ENCODE results near the gene HBG2.
"Not testable (repeated sequence)": the region's sequence is repeated elsewhere in the genome, so short reads cannot be mapped to it uniquely, and the experiment has no call there.

Gene HBG2

GRCh38 chr11:5282628-5283027, 28.0 kb upstream of the HBG2 start:
- in situ Hi-C loops (cut with MboI; ENCODE audit: low sequenced_read_pairs), result no loop called here

DNA sequence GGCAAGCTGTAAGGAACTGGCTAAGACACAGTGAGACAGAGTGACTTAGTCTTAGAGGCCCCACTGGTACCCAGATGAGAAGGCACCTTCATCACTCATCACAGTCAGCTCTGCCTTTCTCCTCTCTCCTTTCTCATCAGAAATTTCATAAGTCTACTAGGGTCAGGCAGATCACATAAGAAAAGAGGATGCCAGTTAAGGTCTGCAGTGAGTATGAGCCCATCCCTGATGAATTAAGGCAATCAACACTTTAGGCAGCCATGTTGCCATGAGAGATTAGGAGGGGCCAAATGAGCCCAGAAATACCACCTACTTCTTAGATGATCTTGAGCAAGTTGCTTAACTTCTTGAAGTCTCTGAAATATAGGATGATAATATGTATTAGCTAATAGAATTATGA, 27.0 kb upstream of the HBG2 start:
- in situ Hi-C loops (cut with MboI; ENCODE audit: low sequenced_read_pairs), result no loop called here

DNA sequence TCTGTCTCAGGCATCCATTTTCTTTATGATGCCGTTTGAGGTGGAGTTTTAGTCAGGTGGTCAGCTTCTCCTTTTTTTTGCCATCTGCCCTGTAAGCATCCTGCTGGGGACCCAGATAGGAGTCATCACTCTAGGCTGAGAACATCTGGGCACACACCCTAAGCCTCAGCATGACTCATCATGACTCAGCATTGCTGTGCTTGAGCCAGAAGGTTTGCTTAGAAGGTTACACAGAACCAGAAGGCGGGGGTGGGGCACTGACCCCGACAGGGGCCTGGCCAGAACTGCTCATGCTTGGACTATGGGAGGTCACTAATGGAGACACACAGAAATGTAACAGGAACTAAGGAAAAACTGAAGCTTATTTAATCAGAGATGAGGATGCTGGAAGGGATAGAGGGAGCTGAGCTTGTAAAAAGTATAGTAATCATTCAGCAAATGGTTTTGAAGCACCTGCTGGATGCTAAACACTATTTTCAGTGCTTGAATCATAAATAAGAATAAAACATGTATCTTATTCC, 26.1 kb upstream of the HBG2 start:
- in situ Hi-C loops (cut with MboI; ENCODE audit: low sequenced_read_pairs), result no loop called here

DNA sequence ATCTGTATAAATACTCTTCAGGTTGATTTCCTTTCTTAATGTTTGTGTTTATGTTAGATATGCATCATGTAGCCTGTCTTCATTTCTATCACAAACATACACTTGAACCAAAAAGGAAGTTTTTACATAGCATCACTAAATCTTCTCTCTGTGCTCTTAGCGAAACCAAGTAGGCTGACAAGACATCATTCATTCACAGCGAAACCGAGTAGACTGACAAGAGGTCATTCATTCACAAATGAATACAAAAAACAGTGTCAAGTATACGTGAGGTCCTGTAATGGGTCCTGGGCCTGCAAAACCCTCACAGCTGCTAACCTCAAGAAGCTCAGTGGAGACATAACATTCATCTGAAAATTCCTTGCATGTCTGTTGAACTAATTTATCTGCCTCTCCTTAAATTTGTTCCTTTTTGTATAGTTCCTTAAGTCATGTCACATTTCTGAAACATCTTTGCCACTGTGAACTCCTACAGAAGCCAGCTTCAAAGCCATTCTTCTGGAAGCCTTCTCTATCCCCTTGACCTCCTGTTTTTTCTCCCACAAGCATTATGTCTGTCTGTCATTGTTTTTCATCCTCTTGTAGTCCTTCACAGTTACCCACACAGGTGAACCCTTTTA, 25.0 kb upstream of the HBG2 start:
- in situ Hi-C loops (cut with MboI; ENCODE audit: low sequenced_read_pairs), result no loop called here

- in situ Hi-C loops (cut with MboI; ENCODE audit: low sequenced_read_pairs), result no loop called here
These were observed 23.3 kb upstream of the HBG2 start for GRCh38 chr11:5277807-5278382.

GRCh38 chr11:5276697-5277096, 22.1 kb upstream of the HBG2 start:
- in situ Hi-C loops (cut with MboI; ENCODE audit: low sequenced_read_pairs), result no loop called here

DNA sequence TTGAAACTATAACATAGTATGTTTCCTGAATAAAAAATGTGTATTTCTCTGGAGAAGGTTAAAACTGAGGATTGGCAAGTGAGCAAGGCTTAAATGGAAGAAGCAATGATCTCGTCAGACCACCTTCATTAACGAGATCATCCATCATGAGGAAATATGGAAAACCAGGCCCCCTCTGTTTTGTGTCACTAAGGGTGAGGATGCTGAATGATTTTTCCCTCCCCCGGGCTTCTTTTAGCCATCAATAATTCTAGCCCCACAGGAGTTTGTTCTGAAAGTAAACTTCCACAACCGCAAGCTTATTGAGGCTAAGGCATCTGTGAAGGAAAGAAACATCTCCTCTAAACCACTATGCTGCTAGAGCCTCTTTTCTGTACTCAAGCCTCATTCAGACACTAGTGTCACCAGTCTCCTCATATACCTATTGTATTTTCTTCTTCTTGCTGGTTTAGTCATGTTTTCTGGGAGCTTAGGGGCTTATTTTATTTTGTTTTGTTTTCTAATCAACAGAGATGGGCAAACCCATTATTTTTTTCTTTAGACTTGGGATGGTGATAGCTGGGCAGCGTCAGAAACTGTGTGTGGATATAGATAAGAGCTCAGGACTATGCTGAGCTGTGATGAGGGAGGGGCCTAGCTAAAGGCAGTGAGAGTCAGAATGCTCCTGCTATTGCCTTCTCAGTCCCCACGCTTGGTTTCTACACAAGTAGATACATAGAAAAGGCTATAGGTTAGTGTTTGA, 21.0 kb upstream of the HBG2 start:
- in situ Hi-C loops (cut with MboI; ENCODE audit: low sequenced_read_pairs), result no loop called here

- in situ Hi-C loops (cut with MboI; ENCODE audit: low sequenced_read_pairs), result no loop called here
These were observed 19.8 kb upstream of the HBG2 start for GRCh38 chr11:5274395-5274794.

DNA sequence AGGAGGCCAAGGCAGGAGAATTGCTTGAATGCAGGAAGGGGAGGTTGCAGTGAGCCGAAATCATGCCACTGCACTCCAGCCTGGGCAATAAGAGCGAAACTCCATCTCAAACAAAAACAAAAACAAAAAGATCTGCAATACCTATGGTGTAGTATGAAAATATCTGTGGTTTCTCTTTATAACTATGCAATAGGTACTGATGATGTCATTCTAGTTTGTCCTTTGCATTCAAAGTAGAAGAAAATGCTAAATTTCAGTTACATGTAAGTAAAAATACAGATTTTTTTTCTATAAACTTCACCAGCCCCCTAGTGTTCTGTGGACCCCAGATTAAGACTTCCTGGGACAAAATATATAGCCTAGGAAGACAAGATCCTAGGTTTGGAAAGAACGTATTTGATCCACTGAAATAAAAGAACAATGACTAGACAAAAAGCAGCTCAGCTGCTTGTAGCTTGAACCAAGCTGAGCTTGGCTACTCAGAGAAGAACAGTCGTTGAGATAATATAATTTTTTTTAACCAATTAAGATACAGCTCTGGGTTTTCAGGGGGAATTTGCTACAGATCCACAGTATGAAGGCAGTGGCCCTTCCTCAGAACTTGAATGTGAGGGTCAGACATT, 17.9 kb upstream of the HBG2 start:
- in situ Hi-C loops (cut with MboI; ENCODE audit: low sequenced_read_pairs), result no loop called here

- in situ Hi-C loops (cut with MboI; ENCODE audit: low sequenced_read_pairs), result no loop called here
These were observed 15.2 kb upstream of the HBG2 start, which contains the start of gene HBE1 for GRCh38 chr11:5269715-5270147. Gene HBE1, minus strand, starts transcription at chr11:5269945. Its CDS starts 55 bp downstream, at chr11:5269890.

GRCh38 chr11:5267033-5267563, 12.5 kb upstream of the HBG2 start:
- in situ Hi-C loops (cut with MboI; ENCODE audit: low sequenced_read_pairs), result no loop called here

DNA sequence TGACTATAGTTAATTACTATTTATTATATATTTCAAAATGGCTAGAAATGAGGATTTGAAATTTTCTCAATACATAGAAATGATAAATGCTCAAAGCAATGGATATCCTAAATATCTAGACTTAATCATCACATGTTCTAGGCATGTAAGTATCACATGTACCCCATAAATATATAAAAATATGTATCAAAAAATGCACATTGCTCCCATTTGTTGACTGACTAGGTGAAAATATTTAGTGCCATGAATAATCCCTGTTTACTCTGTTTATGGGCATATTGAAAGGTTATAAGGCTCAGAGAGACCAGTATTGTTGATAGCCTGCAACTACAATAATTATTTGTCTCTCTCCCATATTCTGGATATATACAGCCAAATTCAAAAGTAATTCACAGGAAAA, 12.0 kb upstream of the HBG2 start:
- in situ Hi-C loops (cut with MboI; ENCODE audit: low sequenced_read_pairs), result no loop called here

DNA sequence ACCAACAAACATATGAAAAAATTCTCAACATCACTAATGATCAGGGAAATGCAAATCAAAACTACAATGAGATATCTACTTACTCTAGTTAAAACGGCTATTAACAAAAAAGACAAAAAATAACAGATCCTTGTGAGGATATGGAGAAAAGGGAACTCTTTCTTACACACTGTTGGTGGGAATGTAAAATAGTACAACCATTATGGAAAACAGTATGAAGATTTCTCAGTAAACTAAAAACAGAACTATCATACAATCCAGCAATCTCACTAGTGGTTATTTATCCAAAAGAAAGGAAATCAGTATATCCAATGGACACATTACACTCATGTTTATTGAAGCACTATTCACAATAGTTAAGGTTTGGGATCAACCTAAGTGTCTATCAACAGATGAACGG, 11.3 kb upstream of the HBG2 start:
- in situ Hi-C loops (cut with MboI; ENCODE audit: low sequenced_read_pairs), result no loop called here

- in situ Hi-C loops (cut with MboI; ENCODE audit: low sequenced_read_pairs), result no loop called here
These were observed 4.1 kb upstream of the HBG2 start for GRCh38 chr11:5258543-5259262.

GRCh38 chr11:5257296-5257695, 2.7 kb upstream of the HBG2 start:
- in situ Hi-C loops (cut with MboI; ENCODE audit: low sequenced_read_pairs), result no loop called here

- in situ Hi-C loops (cut with MboI; ENCODE audit: low sequenced_read_pairs), result not testable (repeated sequence)
These were observed 558 bp downstream of the HBG2 start for GRCh38 chr11:5254023-5254422.

DNA sequence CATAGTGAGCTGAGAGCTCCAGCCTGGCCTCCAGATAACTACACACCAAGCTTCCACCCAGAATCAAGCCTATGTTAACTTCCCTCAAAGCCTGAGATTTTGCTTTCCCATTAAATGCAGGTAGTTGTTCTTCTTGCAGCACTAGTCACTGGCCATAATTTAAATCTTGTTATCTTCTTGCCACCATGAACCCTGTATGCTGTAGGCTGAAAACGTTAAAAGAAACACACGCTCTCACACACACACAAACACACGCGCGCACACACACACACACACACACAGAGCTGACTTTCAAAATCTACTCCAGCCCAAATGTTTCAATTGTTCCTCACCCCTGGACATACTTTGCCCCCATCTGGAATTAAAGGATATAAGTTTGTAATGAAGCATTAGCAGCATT, 1.1 kb downstream of the HBG2 start:
- in situ Hi-C loops (cut with MboI; ENCODE audit: low sequenced_read_pairs), result not testable (repeated sequence)

GRCh38 chr11:5252919-5253265, 1.7 kb downstream of the HBG2 start:
- in situ Hi-C loops (cut with MboI; ENCODE audit: low sequenced_read_pairs), result no loop called here

DNA sequence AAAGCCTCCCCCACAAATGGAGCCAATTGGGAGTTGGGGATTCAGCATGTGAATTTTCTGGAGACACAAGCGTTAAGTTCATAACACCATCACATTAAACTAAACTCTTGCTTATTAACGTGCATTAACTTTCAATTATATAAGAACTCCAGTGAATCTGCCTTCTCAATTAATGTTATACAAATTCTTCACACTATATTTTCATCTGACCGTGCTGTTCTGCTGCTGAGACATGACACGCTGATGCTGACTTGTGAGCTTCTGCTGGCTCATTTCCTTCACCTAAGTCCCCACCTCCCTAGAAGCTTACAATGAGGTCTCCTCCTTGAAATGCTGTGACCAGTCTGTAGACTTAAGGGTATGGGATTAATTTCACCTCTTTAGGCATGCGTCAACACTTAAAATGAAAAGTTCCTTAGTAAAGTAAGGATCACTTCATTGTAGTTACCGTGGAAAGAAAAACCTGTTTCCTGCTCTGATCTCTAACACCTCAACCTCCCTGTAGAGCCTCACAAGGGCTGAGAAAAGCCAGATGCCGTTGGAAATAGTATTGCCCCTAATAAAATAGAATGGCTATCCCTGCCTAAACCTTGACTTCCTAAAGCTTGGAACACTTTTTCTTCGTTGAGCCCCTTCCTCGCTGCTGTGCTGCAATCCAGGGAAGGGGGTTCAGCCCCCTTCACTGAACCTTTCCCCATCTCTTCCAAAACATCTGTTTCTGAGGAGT, 2.2 kb downstream of the HBG2 start:
- in situ Hi-C loops (cut with MboI; ENCODE audit: low sequenced_read_pairs), result no loop called here

DNA sequence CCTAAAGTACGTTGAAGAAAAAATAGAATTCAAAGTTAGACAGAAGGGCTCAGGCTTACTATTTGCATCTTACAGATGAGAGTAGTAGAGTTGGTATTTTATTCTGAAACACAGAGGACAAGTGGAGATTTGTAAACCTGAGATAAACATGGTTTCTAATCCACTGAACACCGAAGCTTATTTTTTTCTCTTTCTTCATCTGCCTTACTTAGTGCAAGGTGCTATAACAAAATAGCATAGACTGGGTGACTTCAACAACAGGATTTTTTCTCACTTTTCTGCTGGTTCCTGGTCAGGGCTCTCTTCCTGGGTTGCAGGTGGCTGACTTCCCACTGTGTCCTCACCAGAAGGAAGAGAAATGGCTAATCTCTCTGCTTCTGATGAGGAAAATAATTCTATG, 2.8 kb downstream of the HBG2 start:
- in situ Hi-C loops (cut with MboI; ENCODE audit: low sequenced_read_pairs), result no loop called here

Measured in HL-60/S4 treated with retinoic acid at 250 ng/mL for 4 days and 3 days (cell line).